ENCODE results near the gene MEI1.

DNA sequence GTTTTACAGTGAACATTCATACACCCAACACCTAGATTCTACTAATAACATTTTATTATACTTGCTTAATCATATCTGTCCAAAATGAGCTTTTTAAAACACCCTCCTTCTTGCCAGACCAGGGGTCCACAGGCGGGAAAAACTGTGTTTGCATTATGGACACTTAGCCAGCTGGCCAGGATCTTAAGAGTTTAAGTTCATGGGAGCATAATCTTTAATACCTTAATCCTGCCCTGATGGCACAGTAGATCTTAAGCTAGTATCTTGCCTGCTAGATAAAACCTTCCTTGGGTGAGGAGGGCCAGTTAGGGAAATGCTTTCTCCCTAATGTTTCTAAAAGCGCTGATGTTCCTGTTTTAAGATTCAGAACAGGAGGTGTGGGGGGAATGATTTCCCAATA lies 88.0 kb downstream of the MEI1 start:
- TF ChIP-seq CTCF (conservative IDR thresholded peaks at IDR 0.05) = no peak
- TF ChIP-seq ZFX (IDR thresholded peaks at IDR 0.05) = no peak

Measured in C4-2B (cell line).